Glutamatergic neuron (in vitro differentiated cells): Measurements from ENCODE around the gene FHOD3. TPM values are rescaled to one million over a fixed set of nuclear protein-coding genes. Genes with fewer than 3 reads are reported as not detected.

Experiments used
- DNase-seq: peaks from one replicate; pipeline ENCODE4 v3.0.0; 2022
- H3K27ac Mint-ChIP-seq: one replicate; pipeline ENCODE4 v1.8.0; 2020; ENCODE audit warnings: mild to moderate bottlenecking, mixed read lengths, inconsistent platforms; ENCODE audit not compliant: unreplicated experiment
- H3K27me3 Mint-ChIP-seq: one replicate; pipeline ENCODE4 v1.8.0; 2020; ENCODE audit warnings: mild to moderate bottlenecking, moderate library complexity, mixed read lengths, inconsistent platforms; ENCODE audit not compliant: unreplicated experiment
- H3K36me3 Mint-ChIP-seq: one replicate; pipeline ENCODE4 v1.8.0; 2020; ENCODE audit warnings: mild to moderate bottlenecking, mixed read lengths, inconsistent platforms; ENCODE audit not compliant: unreplicated experiment
- H3K4me1 Mint-ChIP-seq: one replicate; pipeline ENCODE4 v1.8.0; 2020; ENCODE audit warnings: mild to moderate bottlenecking, low read depth, mixed read lengths, inconsistent platforms; ENCODE audit not compliant: unreplicated experiment
- H3K4me3 Mint-ChIP-seq: one replicate; pipeline ENCODE4 v1.8.0; 2020; ENCODE audit warnings: mild to moderate bottlenecking, mixed read lengths, inconsistent platforms; ENCODE audit not compliant: unreplicated experiment
- H3K9me3 Mint-ChIP-seq: one replicate; pipeline ENCODE4 v1.8.0; 2020; ENCODE audit warnings: mild to moderate bottlenecking, moderate library complexity, mixed read lengths, inconsistent platforms; ENCODE audit not compliant: unreplicated experiment
- total RNA-seq: library from RNA; stranded (reverse); fragmentation: NEBNext Ultra II Directional; extraction: Animal tissue kit (Norgen Biotek cat#: 25700); gene quantifications from one replicate; pipeline ENCODE4 v1.2.1, GENCODE V29; 2021; ENCODE audit not compliant: unreplicated experiment
- TF ChIP-seq, protein P1 (sequence below): fragments of 200-600 bp; sonication (generic); IDR thresholded peaks from one replicate; pipeline ENCODE4 v1.5.0; 2021; ENCODE audit not compliant: partially characterized antibody, unreplicated experiment

The FHOD3 gene
- total RNA-seq, 1 donor from 2014 or later, result 21.2 TPM

DNA sequence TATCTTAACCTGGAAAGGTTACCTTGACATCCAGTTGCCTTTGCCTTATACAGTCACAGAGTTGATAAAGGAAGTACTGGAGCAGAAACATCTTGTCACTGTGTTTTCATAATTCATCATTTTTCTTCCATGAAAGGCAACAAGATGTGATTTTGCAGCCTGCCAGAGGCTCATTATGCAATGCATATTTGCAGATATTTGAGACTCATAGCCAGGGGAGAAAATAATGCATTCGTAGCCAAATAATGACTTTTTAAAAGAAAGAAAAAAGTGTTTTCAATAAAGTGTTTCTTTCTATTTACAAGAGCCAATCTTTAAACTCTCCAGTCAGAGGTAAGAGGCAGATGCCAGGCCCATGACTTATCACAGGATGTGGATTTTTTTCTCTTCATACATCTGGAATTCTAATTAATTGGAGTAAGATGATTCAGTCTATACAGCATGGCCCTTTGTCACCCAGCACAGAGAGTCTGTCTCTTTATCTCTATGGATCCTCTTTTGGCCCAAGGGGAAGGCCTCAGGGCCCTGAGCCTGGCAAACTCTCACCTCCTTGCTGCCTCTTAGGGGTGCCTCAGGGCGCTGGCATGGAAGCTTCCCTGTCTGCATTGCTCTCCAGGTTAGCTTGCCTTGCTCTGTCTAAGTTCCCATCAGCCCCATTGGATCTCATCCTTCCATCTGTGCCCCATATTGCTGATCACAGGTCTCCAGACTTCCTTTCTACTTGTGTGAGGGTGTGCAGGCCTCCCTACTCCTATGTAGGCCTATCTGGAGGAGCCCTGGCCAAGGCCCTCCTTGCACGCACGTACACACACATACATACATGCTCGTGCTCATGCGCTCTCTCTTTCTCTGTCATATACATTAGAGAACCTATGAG is 283.6 kb downstream of the FHOD3 start:
- H3K4me1 Mint-ChIP-seq, result no peaks in the 10 kb centered on the region

DNA sequence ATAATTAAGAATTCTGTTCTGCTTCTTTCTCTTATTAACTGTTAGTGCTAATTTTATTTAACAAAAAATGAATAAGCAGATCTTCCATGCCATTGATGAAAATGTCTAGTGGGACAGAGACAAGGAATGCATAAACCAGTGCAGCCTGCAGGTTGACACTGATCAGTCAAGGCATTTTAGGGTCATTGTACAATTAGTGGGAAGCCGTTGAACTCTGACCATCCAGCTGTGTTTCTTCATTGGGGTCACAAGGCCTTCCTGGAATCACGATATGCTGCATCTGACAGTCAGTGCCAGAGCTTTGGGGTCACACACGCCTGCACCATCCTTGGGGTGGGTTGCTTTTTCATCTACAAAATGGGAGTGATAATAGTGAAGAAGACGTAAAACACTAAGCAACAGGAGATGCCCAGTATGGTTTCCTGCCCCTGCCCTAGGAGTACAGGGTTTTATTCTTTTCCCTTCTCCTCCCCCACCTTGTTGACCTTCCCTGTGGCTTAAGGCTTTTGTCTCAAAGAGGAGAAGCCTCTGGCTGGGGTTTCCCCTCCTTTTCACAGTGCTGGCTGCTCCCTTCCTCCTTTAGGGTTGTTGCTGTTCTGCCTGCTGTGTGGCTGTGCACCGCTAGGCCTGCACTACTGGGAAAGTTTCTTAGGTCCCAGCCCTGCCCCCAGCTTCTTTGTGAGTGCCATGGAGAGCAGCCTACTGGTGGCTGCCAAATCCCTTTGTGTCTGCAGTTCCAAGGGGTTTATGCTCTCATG is 285.7 kb downstream of the FHOD3 start:
- H3K4me3 Mint-ChIP-seq, result no peak overlapping the region
- H3K9me3 Mint-ChIP-seq, result no peaks in the 10 kb centered on the region
- peaks cover 9% of the 10 kb centered on the region for H3K36me3 Mint-ChIP-seq
- DNase-seq, result no peak
- H3K27ac Mint-ChIP-seq, result no peak overlapping the region
- H3K27me3 Mint-ChIP-seq, result no peaks in the 10 kb centered on the region
- no peaks in the 10 kb centered on the region for H3K4me1 Mint-ChIP-seq
- TF ChIP-seq, protein P1, sequence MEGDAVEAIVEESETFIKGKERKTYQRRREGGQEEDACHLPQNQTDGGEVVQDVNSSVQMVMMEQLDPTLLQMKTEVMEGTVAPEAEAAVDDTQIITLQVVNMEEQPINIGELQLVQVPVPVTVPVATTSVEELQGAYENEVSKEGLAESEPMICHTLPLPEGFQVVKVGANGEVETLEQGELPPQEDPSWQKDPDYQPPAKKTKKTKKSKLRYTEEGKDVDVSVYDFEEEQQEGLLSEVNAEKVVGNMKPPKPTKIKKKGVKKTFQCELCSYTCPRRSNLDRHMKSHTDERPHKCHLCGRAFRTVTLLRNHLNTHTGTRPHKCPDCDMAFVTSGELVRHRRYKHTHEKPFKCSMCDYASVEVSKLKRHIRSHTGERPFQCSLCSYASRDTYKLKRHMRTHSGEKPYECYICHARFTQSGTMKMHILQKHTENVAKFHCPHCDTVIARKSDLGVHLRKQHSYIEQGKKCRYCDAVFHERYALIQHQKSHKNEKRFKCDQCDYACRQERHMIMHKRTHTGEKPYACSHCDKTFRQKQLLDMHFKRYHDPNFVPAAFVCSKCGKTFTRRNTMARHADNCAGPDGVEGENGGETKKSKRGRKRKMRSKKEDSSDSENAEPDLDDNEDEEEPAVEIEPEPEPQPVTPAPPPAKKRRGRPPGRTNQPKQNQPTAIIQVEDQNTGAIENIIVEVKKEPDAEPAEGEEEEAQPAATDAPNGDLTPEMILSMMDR, result no peak

More for the DNA sequence above, 283.6 kb downstream of the FHOD3 start:
- Mint-ChIP-seq H3K27ac (no peak overlapping the region), H3K9me3 (no peaks in the 10 kb centered on the region), H3K27me3 (peaks cover 1% of the 10 kb centered on the region), H3K4me3 (no peak overlapping the region), H3K36me3 (peaks cover 15% of the 10 kb centered on the region)
- TF ChIP-seq, protein P1, result no peak
- no peak for DNase-seq

DNA sequence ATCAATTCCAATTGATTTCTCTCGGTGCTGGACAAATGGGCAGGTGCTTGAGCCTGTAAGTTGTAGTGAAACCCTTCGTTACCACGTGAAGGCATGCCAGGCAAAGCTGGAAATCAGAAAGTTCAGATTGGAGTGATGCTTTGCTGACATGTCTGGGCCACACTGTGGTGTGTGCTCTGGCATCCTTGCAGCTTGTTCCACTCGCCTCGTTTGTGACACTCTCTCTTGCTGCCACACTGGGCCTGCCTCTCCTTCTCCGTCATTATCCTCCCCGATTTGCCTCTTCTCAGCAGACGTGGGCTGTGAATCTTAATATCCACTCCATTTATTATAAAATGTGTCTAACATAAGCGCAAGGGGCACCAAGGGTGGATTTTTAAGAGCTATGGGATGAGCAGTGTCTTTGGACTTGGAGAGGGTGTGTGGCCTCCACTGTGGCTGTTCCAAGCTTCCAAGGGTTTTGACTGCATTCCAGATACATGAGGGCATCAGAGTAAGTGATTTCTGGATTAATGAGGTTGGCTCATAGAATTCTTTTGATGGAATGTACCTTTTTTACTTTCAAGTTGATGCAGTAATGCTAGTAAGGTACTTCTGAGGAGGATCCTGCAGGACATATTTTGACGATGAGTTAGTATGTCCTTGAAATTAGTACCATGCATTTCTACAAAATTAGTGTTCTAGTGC is 292.5 kb downstream of the FHOD3 start:
- TF ChIP-seq, protein P1, result no peak
- DNase-seq, result no peak
- Mint-ChIP-seq H3K27ac (no peak overlapping the region), H3K9me3 (peaks cover 1% of the 10 kb centered on the region), H3K27me3 (peaks cover 9% of the 10 kb centered on the region), H3K36me3 (no peaks in the 10 kb centered on the region), H3K4me3 (no peak overlapping the region), H3K4me1 (peaks cover 2% of the 10 kb centered on the region)

DNA sequence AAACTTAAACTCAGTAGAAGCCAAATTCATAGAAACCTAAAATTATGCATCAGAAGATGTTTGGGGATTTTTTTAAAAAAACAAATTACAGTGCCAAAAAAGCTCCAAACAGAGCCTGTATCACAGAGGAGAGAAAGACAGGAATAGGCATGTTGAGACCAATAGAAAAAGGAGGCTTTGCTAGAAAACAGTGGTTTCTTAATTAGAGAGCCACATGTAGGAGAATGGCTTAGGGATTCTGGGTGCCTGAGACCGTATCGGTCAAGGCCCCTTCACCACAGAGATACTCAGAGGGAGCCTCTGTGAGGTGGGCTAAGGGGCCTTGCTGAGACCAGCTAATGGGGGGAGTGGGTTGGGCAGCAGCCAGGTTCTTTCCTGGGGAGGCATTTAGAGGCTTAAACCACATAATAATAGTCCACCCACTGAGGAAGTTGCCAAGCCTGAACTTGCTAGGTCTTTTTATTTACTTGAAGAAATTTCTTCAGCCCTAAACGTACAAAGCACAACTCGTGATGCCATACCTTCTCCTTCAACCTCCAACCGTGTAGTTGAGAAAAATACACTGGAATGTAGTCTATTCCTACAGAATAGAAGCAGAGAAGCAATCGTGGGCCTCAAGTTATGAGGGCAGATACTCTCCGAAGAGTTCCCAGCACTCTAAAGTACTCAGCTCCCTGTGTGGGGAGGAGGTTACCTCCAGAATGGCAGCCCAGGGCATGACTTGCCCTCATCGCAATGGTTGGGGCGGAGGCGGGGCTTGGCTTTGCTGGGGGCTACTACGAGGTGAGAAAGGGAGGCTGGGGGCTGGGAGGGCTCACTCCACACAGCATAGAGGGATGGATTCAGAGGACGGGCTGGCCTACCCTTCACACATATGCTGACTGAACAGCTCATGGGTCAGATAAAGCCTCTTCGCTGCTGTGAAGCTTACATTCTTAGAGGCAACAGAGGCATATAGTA is 293.4 kb downstream of the FHOD3 start:
- Mint-ChIP-seq H3K9me3 (peaks cover 5% of the 10 kb centered on the region), H3K4me3 (no peak overlapping the region), H3K36me3 (peaks cover 4% of the 10 kb centered on the region), H3K27me3 (peaks cover 9% of the 10 kb centered on the region), H3K27ac (no peak overlapping the region), H3K4me1 (peaks cover 2% of the 10 kb centered on the region)
- TF ChIP-seq, protein P1, result no peak
- DNase-seq, result no peak
